ENCODE data around the gene ADGRL1. TPM values are rescaled to one million over a fixed set of nuclear protein-coding genes. Genes with fewer than 3 reads are reported as not detected.
A peak's percentile ranks its signal among the peaks of the same experiment; 100 is the strongest.
"Not testable (repeated sequence)": the region's sequence is repeated elsewhere in the genome, so short reads cannot be mapped to it uniquely, and the experiment has no call there.

The ADGRL1 gene
- total RNA-seq, 1 experiment from 2014 or later, result 9.4 TPM

DNA sequence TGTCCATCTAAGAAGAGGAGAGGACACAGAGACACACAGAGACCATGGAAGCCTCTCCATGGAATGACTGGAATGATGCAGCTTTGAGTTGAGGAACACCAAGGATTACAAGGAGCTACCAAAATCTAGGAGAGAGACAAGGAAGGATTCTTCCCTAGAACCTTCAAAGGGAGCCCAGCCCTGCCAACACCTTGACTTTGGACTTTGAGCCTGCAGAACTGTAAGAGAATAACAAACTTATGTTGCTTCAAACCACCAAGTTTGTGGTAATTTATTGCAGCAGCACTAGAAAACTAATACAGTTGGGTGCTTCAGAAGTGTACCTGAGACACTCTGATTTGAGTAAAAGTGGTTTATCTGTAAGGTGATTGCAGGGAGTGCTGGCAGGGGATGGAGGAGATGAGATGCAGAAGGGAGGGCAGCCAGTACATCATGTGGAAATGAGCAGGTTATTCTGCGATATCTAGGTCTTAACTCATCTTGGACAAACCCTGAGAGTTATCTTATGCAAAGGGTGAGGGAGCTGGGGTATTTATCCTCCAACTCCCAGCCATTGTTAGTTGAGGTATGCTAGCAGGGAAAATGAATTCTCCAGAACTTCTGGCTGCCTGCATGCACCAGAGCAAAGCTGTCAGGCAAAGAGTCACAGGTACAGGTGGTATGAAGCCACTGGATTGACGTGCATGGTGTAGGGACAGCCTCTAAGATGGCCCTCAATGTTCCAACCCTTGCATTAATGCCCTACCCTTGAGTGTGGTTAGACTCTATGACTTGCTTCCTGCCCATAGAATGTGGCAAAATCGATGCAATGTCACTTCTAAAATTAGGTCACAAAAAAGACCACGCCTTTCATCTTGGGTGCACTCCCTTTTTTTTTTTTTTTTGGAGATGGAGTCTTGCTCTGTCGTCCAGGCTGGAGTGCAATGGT is 31.3 kb upstream of the ADGRL1 start:
- Histone ChIP-seq H3K27me3 (no peaks in the 10 kb centered on the region), H3K27ac (no peak overlapping the region), H3K36me3 (no peaks in the 10 kb centered on the region), H3K4me1 (no peaks in the 10 kb centered on the region), H3K9me3 (replicated peaks) (0 out of 2 replicates have a peak, but pooled peaks cover 2% of the 10 kb centered on the region), H3K4me3 (no peak overlapping the region)
- DNase-seq, result no peak

DNA sequence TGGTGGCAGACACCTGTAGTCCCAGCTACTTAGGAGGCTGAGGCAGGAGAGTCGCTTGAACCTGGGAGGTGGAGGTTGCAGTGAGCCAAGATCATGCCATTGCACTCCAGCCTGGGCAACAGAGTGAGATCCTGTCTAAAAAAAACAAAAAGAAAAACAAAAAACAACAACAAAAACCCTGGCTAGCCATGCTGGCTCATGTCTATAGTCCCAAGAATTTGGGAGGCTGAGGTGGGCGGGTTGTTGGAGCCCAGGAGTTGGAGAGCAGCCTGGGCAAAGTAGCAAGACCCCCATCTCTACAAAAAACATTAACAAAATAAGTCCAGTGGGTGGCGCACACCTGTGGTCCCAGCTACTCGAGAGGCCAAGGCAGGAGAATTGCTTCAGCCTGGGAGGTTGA is 27.0 kb upstream of the ADGRL1 start:
- not testable (repeated sequence) for H3K27me3 ChIP-seq; H3K36me3 ChIP-seq; DNase-seq; H3K4me1 ChIP-seq; H3K4me3 ChIP-seq; H3K9me3 ChIP-seq (replicated peaks); H3K27ac ChIP-seq

DNA sequence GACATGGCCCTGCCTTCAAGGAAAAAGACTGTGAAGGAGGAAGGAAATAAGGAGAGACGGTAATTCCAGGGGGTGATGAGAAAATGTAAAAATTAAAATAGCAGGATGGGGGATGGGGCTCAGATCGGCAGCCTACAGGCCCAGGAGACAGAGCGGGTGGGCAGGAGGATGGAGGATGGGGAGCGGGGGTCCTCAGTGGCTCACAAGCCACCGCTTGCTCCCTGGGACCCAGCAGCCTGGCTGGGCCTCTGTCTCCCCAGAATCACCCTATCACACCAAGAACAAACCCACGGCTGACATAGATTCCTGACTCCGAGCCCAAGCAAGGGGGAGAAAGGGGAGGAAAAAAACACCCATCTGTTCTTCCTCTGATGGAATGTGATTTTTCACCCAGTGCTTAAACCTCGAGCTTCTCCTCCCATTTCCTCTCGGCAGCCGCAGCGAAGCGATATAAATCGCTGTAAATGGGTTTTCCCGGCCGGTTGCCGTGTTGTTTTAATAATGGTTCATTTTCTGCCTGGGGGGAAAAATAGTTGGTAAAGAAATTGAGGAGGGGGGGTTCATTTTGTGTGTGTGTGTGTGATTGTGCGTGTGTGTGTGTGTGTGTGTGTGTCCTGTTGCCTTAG is 22.6 kb upstream of the ADGRL1 start:
- H3K27ac ChIP-seq, result not testable (repeated sequence)

DNA sequence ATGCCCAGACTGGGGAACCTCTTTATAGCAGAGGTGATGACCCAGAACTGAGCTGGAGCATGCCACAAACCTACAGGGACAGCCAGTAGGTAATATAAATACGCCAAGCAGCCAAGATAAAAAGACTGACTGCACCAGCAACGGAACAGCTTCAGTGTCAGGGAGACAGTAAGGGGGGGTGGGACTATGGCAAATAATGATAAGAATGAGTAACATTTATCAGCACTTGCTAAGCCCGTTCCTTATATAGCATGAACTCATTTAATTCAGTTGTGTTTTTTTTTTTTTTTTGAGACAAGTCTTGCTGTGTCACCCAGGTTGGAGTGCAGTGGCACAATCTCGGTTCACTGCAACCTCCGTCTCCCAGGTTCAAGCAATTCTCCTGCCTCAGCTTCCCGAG is 20.5 kb upstream of the ADGRL1 start:
- H3K36me3 ChIP-seq; H3K9me3 ChIP-seq (replicated peaks); H3K27me3 ChIP-seq; DNase-seq; H3K4me1 ChIP-seq; H3K27ac ChIP-seq; H3K4me3 ChIP-seq: not testable (repeated sequence)

More for the DNA sequence above, 22.6 kb upstream of the ADGRL1 start:
- not testable (repeated sequence) for H3K27me3 ChIP-seq; H3K9me3 ChIP-seq (replicated peaks); H3K36me3 ChIP-seq; H3K4me3 ChIP-seq; DNase-seq; H3K4me1 ChIP-seq

DNA sequence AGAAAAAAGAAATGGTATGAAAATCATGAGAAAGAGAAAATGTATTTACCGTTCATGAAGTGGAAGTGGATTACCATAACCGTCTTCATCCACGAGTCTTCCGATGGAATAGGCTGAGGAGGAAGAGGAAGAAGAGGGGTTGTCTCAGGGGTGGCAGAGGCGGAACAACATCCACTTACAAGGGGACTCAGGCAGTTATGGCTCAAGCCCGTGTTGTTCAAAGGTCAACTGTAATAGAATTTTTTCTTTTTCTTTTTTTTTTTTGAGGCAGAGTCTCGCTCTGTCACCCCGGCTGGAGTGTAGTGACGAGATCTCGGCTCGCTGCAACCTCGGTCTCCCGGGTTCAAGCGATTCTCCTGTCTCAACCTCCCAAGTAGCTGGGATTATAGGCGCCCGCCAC is 16.9 kb upstream of the ADGRL1 start:
- Histone ChIP-seq H3K4me1 (no peaks in the 10 kb centered on the region), H3K4me3 (no peak overlapping the region), H3K36me3 (no peaks in the 10 kb centered on the region), H3K9me3 (replicated peaks) (no peaks in the 10 kb centered on the region), H3K27me3 (no peaks in the 10 kb centered on the region), H3K27ac (no peak overlapping the region)
- no peak for DNase-seq

DNA sequence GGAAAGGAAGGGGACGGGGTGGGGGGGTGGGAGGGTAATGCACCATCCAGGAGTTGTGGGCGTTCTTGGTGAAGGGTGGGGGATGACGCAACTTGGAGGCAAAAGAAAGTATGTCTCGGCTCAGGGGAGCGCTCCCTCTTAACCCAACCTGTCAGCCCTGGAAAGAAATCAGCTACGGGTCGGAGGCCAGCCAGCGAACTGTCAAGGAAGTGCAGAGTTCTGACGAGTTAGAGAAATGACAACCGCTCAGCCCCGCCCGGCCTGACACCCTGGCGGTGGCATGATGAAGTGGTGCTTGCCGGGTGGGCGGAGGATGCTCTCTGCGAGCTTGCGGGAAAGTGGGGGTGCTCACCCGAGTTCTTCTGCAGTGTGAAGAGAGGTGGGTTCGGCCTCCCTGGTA is 15.4 kb upstream of the ADGRL1 start:
- H3K27ac ChIP-seq; H3K27me3 ChIP-seq; H3K4me3 ChIP-seq; H3K36me3 ChIP-seq; DNase-seq; H3K4me1 ChIP-seq; H3K9me3 ChIP-seq (replicated peaks): not testable (repeated sequence)

DNA sequence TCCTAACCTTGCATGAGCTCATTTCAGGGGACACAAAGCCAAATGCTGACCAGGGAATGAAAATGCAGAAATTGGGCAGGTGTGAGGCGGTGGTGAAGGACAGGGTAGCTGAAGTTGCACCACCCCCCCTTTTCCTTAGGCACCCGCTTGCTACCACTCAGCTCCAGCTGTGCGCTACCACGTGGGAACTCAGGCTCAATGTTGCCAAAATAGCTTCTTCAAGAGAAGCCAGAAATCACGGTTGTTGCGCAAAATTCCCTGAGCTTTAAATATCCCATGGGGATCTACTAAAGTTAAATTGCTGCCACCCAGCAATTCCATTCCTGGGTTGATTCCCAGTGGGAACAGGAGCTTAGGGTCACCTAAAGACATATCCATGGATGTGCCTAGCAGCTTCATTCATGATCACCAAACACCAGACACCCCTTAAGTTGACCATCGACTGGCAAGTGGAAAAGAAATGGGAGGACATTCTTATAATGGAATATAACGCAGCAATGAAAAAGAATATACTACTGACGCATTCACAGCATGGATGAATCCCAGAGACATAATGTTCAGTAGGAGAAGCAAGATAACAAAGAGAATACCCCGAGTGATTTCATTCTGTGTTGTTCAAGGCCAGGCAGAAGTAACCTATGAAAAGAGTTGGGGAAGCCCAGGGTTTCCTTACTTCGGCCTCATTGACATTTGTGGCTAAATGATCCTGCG is 12.8 kb upstream of the ADGRL1 start:
- no peaks in the 10 kb centered on the region for H3K9me3 ChIP-seq (replicated peaks)
- H3K4me1 ChIP-seq, result no peaks in the 10 kb centered on the region
- no peak overlapping the region for H3K4me3 ChIP-seq
- DNase-seq, result no peak
- no peaks in the 10 kb centered on the region for H3K36me3 ChIP-seq
- no peaks in the 10 kb centered on the region for H3K27me3 ChIP-seq
- no peak overlapping the region for H3K27ac ChIP-seq

DNA sequence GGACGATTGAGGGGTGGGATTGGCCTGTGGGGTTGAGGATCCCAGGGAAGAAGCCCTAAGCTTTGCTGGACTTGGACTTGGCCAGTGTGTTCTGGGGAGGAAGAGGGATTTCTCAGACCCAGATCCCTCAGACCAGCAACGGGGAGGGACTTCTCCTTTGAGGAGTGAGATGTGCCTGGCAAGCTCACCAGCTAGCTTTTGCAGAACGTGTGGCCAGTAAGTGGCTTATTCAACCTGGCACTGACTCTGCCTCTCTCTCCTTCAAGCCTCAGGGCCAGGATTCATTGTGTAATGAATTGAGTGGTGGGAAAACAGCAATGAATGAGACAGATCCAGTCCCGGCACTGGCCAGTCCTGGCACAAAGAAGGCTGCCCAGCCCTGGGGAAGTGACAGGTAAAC is 11.9 kb upstream of the ADGRL1 start:
- not testable (repeated sequence) for DNase-seq; H3K4me3 ChIP-seq; H3K4me1 ChIP-seq; H3K27ac ChIP-seq; H3K36me3 ChIP-seq; H3K9me3 ChIP-seq (replicated peaks); H3K27me3 ChIP-seq

DNA sequence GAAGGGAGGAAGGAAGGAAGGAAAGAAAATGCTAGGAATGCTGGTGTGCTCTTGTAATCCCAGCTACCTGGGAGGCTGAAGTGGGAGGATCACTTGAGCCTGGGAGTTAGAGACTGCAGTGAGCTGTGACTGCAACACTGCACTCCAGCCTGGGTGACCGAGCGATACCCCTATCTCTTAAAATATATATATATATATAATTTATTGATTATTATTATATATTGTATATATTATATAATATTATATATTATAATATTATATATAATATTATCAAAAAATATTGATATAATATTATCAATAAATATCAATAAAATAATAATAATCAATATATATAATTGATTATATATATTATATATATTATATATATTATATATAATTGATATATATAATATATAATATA is 8.6 kb upstream of the ADGRL1 start:
- Histone ChIP-seq H3K27me3 (no peaks in the 10 kb centered on the region), H3K4me3 (no peak overlapping the region), H3K4me1 (no peaks in the 10 kb centered on the region), H3K9me3 (replicated peaks) (no peaks in the 10 kb centered on the region), H3K27ac (no peak overlapping the region), H3K36me3 (no peaks in the 10 kb centered on the region)
- no peak for DNase-seq

DNA sequence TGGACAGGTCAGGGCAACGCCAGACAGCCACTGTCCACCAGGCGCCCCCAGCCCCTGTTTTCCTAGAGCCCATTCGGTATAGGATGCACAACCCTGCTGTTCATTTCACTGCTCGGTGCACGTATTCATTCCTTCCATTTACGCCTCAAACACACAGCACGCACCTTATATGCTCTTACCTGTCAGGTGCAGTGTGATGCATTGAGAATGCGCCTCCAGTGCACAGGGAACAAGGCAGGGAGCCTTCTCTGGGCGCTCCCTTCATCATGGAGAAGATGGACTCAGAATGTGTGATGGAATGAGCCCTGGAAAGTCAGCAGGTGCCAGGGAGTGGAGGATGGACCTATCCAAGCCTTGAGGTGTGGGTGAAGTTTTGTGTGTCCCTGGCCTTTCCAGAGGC is 4.2 kb upstream of the ADGRL1 start:
- H3K4me1 ChIP-seq; H3K27me3 ChIP-seq; DNase-seq; H3K9me3 ChIP-seq (replicated peaks); H3K27ac ChIP-seq; H3K4me3 ChIP-seq; H3K36me3 ChIP-seq: not testable (repeated sequence)

DNA sequence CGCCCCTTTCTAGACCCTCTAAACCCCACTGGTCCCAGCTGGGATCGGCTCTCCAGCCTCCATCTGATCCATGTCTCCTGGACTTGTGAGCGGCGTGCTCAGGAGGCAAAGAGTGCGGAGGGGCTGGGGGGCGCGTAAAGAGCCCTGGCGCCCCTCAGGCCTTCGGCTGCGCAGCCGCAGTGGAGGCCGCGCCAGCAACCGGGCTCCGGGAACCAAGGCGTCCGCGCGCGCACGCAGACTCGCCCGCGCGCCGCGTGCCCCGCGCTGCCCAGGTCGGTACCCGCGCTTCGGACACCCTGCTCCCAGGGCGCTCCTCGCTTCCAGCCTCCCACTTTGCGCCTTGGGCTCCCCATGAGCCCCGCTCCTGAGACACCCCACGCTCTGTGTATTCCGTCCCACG is 3.4 kb upstream of the ADGRL1 start:
- H3K36me3 ChIP-seq; H3K9me3 ChIP-seq (replicated peaks); DNase-seq; H3K4me1 ChIP-seq; H3K4me3 ChIP-seq; H3K27me3 ChIP-seq; H3K27ac ChIP-seq: not testable (repeated sequence)

DNA sequence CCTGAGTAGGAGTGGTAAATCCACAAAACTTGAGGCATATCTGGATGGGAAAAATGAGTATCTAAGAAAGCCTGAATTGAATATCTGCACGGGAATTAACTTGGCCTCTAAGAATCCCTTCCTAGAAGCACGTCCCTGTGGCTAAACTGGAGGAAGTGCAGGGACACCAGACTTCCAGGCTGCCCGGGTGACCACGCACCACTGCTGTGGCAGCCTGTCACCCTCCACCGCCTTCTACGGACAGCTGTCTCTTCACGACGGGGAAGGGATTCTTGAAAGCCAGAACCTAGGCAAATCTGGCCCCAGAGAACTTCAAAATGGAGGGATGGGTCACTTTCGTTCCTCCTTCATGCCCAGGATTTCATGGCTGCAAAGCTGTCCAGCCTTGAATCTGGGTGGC is 2.5 kb upstream of the ADGRL1 start:
- H3K36me3 ChIP-seq; H3K4me1 ChIP-seq; H3K27me3 ChIP-seq; H3K4me3 ChIP-seq; H3K27ac ChIP-seq; DNase-seq; H3K9me3 ChIP-seq (replicated peaks): not testable (repeated sequence)

DNA sequence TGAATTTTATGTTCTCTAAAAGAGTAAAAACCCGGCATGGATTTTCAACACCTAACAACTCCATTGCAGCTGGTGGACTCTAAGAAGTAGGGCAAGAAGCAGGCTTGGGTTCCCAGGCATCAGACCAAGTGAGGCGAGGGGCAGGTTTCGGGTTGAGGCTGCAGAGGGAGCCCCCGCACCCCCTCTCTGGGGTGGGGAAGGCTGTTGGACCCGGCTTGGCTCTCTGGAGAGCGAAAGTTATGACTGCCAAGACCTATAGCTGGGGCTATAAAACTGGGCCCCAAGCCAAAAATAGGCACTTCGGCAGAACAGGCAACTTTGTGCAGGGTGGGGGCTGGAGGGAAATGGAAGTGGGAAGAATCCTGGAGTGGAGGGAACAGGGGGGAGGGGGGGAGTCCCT is 1.8 kb upstream of the ADGRL1 start:
- not testable (repeated sequence) for H3K9me3 ChIP-seq (replicated peaks); H3K27me3 ChIP-seq; H3K27ac ChIP-seq; H3K4me1 ChIP-seq; H3K36me3 ChIP-seq
- peak overlapping the region; percentile 66 for H3K4me3 ChIP-seq
- DNase-seq, result peak in 1 of 2 experiments; percentile 24

DNA sequence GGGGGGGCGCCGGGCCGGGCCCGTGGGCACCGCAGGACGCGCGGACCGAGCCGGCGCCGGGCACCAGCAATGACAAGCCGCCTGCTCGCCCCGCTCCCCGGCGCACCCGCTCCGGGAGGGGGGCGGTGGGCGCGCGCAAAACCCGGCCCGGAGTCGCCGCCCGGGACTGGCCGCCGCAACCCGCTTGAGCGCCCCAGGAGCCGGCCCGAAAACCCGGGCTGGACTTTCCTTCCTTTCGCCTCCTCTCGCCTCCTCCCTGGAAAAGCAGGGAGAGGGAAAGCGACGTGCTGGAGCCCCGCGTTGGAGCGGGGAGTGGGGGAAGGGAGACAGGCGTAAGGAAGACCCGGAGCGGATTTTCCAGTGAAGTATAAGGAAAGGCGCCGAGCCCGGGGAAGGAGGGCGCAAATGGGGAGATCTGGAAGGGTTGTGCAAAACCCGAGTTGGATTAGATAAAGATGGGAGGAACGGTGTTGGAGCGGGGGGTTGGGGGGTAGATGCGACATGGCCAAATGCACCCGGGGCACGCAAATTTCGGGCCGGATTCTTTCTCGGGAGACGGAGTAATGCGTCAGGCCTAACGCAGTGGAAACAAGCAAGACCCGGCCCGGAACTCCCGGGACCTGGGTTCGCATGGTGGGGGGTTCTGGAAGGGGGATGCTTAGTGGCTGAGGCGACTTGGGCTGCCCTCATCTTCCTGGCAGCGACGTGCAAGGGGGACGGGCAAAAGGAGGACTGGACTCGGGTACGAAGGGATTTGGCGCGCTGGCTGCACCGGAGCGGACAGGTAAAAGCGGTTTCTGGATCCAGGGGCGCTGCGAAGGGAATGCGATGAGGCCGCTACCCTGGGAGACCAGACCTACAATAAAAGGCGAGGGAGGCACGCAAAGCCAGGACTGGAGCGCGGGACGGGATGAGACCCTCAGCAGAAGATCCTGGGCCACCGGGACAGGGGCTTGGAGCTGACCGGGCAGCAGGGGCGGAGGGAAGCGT is 1.1 kb upstream of the ADGRL1 start:
- not testable (repeated sequence) for H3K4me1 ChIP-seq; H3K27me3 ChIP-seq; H3K36me3 ChIP-seq; H3K9me3 ChIP-seq (replicated peaks)
- Histone ChIP-seq H3K4me3 (peak overlapping the region; percentile 66), H3K27ac (peak overlapping the region; percentile 59)
- peak; percentile 96 to 97 for DNase-seq

Measured in SJCRH30 (cell line).